GM12801 (cell line): Measurements from ENCODE around the gene ZNF467.

Experiments used
- TF ChIP-seq, protein P1 (sequence below): IDR thresholded peaks from one replicate; pipeline ENCODE4 v1.5.1; 2011; ENCODE audit warnings: control low read depth; ENCODE audit not compliant: insufficient read length; ENCODE audit errors: extremely low read depth

ZNF467 gene

DNA sequence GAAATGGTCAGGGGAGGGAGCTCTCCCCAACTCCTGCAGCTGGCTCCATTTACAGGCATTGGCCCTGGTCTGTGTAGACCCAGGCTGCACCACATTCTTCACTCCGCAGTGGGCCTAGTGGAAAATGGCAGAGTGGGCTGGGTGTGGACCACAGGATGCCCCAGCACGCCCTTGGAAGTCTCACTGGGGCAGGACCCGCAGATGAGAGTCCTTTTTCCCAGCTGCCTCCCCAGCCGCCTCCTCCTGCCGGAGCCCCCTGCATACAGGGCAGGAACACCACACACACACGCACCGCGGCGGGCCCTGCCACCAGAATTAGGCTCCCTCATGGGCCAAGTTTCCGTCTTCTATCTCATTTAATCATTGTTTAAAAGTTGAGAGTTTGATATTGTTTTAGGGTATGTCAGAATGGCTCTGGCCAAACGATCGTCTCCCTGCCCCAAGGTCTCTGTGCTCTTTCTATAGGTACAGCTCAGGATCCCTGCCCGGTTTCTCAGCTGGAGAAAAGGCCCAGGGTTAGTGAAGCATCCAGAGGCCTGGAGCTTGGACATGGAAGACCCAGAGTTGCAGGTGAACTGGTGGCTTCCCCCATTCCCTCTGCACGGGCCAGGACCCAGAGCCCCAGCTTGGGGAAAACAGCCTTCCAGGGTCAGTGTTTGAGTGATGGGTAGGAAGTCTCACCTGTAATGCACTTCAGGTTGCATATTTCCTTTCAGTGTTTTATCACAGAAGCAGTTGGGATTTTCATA lies 42.0 kb downstream of the ZNF467 start:
- TF ChIP-seq, protein P1, sequence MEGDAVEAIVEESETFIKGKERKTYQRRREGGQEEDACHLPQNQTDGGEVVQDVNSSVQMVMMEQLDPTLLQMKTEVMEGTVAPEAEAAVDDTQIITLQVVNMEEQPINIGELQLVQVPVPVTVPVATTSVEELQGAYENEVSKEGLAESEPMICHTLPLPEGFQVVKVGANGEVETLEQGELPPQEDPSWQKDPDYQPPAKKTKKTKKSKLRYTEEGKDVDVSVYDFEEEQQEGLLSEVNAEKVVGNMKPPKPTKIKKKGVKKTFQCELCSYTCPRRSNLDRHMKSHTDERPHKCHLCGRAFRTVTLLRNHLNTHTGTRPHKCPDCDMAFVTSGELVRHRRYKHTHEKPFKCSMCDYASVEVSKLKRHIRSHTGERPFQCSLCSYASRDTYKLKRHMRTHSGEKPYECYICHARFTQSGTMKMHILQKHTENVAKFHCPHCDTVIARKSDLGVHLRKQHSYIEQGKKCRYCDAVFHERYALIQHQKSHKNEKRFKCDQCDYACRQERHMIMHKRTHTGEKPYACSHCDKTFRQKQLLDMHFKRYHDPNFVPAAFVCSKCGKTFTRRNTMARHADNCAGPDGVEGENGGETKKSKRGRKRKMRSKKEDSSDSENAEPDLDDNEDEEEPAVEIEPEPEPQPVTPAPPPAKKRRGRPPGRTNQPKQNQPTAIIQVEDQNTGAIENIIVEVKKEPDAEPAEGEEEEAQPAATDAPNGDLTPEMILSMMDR, result no peak

DNA sequence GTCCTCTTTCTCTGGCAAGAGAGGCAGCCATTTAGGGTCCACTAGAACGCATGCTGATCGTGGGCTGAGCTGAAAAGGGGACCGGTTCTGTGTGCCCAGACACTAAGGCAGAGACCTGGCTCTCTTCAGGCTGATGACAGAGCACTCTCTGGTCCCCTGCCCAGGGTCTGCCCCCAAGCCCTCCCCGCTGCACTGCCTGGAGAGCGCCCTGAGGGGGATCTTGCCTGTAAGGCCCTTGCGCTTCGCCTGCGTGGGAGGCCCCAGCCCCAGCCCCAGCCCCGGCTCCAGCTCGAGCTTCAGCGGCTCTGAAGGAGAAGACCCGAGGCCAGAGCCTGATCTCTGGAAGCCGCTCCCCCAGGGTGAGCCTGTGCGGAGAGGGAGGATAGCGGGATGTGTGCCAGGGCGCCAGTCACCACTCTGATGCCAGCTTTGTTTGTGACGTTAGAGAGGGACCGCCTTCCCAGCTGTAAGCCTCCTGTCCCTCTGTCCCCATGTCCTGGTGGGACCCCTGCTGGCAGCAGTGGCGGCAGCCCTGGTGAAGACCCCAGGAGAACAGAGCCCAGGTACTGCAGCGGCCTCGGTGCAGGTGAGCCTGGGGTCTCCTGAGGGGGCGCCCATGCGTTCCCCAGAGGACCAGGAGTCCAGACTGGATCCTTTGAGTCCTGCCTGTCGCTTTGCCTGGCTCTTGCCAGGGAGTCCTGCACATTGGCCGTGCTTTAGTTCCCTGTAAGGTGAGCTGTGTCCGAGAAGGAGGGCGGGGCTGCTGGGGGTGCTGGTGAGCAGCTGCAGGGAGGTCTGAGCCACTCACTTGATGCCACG lies 43.2 kb downstream of the ZNF467 start:
- TF ChIP-seq, protein P1, result no peak

DNA sequence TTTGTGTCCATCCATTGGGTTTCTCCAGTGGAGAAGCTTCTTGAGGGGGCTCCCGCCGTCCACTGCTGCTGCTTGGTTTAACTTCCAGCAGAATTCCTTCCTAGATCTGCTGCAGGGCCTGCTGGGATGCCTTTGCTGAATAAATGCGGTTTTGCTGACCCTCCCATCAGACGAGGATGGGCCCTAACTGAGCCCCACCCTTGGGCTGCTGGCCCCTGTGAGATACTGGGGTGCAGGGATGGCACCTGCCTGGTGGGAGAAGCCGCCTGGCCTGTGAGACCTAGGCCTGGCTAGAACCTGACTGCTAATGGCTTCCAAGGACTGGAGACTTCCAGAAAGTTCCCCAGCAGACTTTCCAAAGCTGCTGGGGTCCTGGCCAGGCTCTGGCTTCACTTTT lies 43.8 kb downstream of the ZNF467 start:
- TF ChIP-seq, protein P1, result no peak

DNA sequence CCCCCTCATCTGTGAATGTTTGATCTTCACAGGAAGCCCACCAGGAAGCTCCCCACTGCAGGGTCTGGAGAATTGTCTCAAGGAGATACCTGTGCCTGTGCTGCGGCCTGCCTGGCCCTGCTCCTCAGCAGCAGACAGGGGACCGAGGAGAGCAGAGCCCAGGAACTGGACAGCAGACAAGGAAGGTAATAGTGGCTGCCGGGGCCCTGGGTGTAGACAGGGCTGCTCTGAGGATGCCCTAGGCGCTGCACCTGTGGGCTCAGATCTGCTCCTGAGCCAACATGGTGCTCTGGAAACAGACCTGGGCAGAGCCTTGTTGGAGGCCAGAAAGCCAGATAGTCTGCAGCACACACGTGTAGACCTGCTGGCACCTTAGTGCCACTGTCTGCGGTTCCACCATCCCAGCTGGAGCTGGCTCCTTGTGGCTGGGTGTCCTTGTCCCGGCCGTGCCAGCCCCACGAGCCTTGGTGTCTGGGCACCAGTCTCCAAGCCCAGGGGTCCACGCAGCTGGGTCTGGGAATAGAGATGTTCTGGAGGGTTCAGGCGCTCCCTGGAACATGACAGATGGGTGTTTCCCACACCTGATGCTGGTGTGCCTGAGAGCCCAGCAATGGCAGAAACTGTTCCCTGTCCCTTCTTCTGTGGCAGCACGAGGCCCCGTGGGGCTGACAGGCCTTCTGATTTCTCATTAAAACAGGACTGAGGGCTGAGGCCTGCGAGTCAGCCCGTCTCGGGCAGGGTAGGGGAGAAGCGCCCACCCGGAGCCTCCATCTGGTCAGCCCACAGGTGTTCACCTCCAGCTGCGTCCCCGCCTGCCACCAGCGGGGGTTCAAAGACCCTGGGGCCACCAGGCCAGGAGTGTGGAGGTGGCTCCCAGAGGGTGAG lies 44.7 kb downstream of the ZNF467 start:
- TF ChIP-seq, protein P1, result no peak

DNA sequence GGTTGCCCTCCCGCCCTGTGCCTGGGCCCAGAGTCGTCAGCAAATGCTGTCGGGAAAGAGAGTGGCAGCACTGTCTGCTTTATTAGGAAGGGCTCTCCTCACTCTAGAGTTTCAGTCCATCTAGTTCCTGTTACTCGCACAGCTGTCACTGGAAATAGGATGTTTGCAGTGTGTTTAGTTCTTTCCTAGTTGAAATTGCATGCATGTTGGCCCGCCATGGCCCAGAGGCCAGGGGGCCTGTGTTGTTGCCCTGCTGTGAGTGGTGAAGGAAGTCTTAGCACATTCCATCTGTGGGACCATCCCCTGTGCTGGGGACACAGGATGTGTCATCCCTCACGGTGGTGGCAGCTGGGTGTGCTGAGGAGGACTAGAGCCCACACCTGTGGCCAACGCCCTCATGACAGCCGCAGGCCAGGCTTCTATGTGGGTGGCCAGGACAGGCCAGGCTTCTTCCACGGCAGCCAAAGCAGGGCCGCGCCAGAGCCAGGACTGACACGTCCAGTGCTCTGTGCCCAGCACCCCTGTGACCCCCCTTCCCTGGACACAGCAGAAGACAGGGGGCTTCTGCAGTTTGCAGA lies 45.4 kb downstream of the ZNF467 start:
- TF ChIP-seq, protein P1, result no peak

DNA sequence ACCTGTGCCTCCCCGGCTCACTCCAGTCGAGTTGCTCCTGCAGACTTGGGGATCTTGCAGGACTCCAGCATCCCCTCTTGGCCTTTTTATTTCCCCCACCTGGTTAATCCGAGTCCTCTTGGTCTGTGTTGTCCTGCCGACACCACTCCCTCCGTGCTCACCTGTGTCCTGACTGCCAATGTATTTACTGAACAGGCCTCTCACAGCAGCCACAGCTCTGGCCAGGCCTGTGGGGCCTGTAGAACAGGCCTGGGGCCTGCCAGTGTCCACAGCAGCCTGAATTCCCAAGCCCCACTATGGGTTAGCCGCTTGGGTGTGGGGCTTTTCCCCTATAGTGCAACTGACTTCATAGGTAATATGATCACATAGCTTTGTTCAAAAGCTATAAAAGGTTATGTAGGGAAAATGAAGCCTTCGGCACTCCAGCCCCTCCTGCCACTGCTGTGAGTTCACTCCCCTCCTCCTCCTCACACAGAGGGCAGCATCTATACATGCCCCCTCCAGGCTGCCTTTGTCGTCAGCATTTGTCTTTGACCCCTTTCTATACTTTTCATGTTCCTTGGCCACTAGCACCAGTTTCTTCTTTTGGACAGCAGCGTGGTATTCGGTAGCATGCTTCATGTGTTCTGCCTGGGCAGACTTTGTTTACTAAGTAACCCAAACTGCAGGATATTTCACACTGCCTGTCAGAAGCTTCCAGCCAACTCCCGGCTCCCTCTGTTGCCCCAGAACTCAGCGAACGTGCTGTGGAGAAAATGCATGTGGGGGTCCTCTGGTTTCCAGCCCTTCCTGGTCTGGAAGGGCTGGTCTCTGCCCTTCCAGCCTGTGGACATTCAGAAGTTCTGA lies 46.1 kb downstream of the ZNF467 start:
- TF ChIP-seq, protein P1, result no peak
